ENCODE results near the gene FBXL17. TPM values are rescaled to one million over a fixed set of nuclear protein-coding genes. Genes with fewer than 3 reads are reported as not detected.
A peak's percentile ranks its signal among the peaks of the same experiment; 100 is the strongest.

The FBXL17 gene
- total RNA-seq, 1 donor from 2014 or later, result 21.6 TPM

- Mint-ChIP-seq H3K27me3 (ENCODE audit: low read depth) (no peaks in the 10 kb centered on the region), H3K4me3 (no peak overlapping the region), H3K9me3 (peaks cover 8% of the 10 kb centered on the region), H3K27ac (no peak overlapping the region), H3K36me3 (peaks cover 16% of the 10 kb centered on the region), H3K4me1 (peaks cover 3% of the 10 kb centered on the region)
- TF ChIP-seq CTCF (IDR thresholded peaks at IDR 0.05; ENCODE audit: unreplicated experiment), result no peak
- DNase-seq (ENCODE audit: low spot score in 2 of 2, unreplicated experiment in 2 of 2), result no peak
Measured at GRCh38 chr5:108149369-108149768, 232.5 kb downstream of the FBXL17 start.

- H3K27ac Mint-ChIP-seq, result no peak overlapping the region
- peaks cover 3% of the 10 kb centered on the region for H3K4me1 Mint-ChIP-seq
- peak; percentile 34 for TF ChIP-seq CTCF (IDR thresholded peaks at IDR 0.05; ENCODE audit: unreplicated experiment)
- H3K27me3 Mint-ChIP-seq (ENCODE audit: low read depth), result no peaks in the 10 kb centered on the region
- H3K36me3 Mint-ChIP-seq, result peaks cover 13% of the 10 kb centered on the region
- H3K9me3 Mint-ChIP-seq, result peaks cover 8% of the 10 kb centered on the region
- no peak overlapping the region for H3K4me3 Mint-ChIP-seq
- no peak for DNase-seq (ENCODE audit: low spot score in 2 of 2, unreplicated experiment in 2 of 2)
Measured at GRCh38 chr5:108148715-108149139, 233.2 kb downstream of the FBXL17 start.

- DNase-seq (ENCODE audit: low spot score in 2 of 2, unreplicated experiment in 2 of 2), result no peak
- Mint-ChIP-seq H3K9me3 (peaks cover 4% of the 10 kb centered on the region), H3K36me3 (peaks cover 8% of the 10 kb centered on the region), H3K4me1 (peaks cover 3% of the 10 kb centered on the region), H3K27ac (no peak overlapping the region), H3K4me3 (no peak overlapping the region), H3K27me3 (ENCODE audit: low read depth) (no peaks in the 10 kb centered on the region)
- TF ChIP-seq CTCF (IDR thresholded peaks at IDR 0.05; ENCODE audit: unreplicated experiment), result no peak
Measured at GRCh38 chr5:108146222-108146621, 235.7 kb downstream of the FBXL17 start.

GRCh38 chr5:108145351-108145750, 236.5 kb downstream of the FBXL17 start:
- no peak for TF ChIP-seq CTCF (IDR thresholded peaks at IDR 0.05; ENCODE audit: unreplicated experiment)
- Mint-ChIP-seq H3K27me3 (ENCODE audit: low read depth) (no peaks in the 10 kb centered on the region), H3K27ac (no peak overlapping the region), H3K4me1 (peaks cover 3% of the 10 kb centered on the region), H3K9me3 (peaks cover 4% of the 10 kb centered on the region), H3K36me3 (peaks cover 8% of the 10 kb centered on the region), H3K4me3 (no peak overlapping the region)
- no peak for DNase-seq (ENCODE audit: low spot score in 2 of 2, unreplicated experiment in 2 of 2)

GRCh38 chr5:108144332-108144731, 237.6 kb downstream of the FBXL17 start:
- DNase-seq (ENCODE audit: low spot score in 2 of 2, unreplicated experiment in 2 of 2), result no peak
- H3K4me3 Mint-ChIP-seq, result no peak overlapping the region
- H3K9me3 Mint-ChIP-seq, result peaks cover 4% of the 10 kb centered on the region
- no peak for TF ChIP-seq CTCF (IDR thresholded peaks at IDR 0.05; ENCODE audit: unreplicated experiment)
- H3K4me1 Mint-ChIP-seq, result peaks cover 2% of the 10 kb centered on the region
- H3K36me3 Mint-ChIP-seq, result peaks cover 8% of the 10 kb centered on the region
- no peaks in the 10 kb centered on the region for H3K27me3 Mint-ChIP-seq (ENCODE audit: low read depth)
- H3K27ac Mint-ChIP-seq, result no peak overlapping the region

GRCh38 chr5:108143581-108143980, 238.3 kb downstream of the FBXL17 start:
- no peak overlapping the region for H3K4me3 Mint-ChIP-seq
- H3K36me3 Mint-ChIP-seq, result peaks cover 8% of the 10 kb centered on the region
- TF ChIP-seq CTCF (IDR thresholded peaks at IDR 0.05; ENCODE audit: unreplicated experiment), result no peak
- no peak overlapping the region for H3K27ac Mint-ChIP-seq
- DNase-seq (ENCODE audit: low spot score in 2 of 2, unreplicated experiment in 2 of 2), result no peak
- peaks cover 4% of the 10 kb centered on the region for H3K9me3 Mint-ChIP-seq
- H3K4me1 Mint-ChIP-seq, result no peaks in the 10 kb centered on the region
- H3K27me3 Mint-ChIP-seq (ENCODE audit: low read depth), result no peaks in the 10 kb centered on the region

Measured in mesothelial cell of epicardium (in vitro differentiated cells).